Measurements from ENCODE around the gene SEMA7A. TPM values are rescaled to one million over a fixed set of nuclear protein-coding genes. Genes with fewer than 3 reads are reported as not detected.
"Not testable (repeated sequence)": the region's sequence is repeated elsewhere in the genome, so short reads cannot be mapped to it uniquely, and the experiment has no call there.

Gene SEMA7A
- total RNA-seq, 2 experiments from 2014 or later = 106 to 111 TPM

DNA sequence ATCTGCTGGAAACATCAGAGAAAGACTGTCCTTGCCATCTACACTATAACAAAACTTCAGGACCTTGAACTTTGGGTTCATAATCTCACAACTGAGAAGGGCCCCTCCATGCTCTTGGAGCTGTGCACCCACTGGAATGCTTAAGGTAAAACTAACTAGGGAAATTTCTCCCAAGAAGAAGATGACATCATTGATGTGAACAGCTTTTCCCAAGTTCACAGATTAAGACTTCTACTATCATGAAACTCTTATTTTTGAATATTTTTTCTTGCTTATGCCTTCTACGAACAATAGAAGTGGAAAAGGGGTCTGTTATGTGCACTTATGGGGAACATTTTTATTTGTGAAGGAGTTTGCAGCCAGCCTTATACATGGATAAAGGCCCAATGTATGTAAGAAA, 71.3 kb downstream of the SEMA7A start:
- POLR2A ChIA-PET = interaction anchor here (0.6 kb wide), 1 partner anchor 19 kb away, joined by 3 read pairs; no protein-coding TSS in a partner anchor
- CTCF ChIA-PET = interaction anchor here (0.6 to 1.0 kb wide), 2 partner anchors 11 to 89 kb away, joined by 3 read pairs; no protein-coding TSS in a partner anchor

DNA sequence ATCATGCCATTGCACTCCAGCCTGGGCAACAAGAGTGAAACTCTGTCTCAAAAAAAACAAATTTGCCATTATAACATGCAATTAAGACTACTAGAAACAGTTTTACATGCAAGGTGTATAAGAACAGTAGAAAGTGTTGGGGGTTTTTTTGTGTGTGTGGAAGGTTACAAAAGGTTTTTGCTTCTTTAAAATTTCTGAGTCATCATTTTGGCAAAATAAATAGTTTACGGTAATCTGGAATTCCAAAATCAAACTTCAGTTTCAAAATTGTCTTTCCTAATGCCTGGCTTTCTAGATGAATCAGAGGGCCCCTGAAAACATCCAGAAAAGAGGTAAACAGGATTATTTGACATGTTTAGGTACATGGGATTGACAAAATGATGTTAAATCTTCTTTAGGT, 72.9 kb downstream of the SEMA7A start:
- CTCF ChIA-PET, POLR2A ChIA-PET: not testable (repeated sequence)

DNA sequence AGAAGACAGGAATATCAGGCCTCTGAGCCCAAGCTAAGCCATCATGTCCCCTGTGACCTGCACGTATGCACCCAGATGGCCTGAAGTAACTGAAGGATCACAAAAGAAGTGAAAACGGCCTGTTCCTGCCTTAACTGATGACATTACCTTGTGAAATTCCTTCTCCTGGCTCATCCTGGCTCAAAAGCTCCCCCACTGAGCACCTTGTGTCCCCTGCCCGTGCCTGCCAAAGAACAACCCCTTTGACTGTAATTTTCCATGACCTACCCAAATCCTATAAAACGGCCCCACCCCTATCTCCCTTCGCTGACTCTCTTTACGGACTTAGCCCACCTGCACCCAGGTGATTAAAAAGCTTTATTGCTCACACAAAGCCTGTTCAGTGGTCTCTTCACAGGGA, 74.4 kb downstream of the SEMA7A start:
- POLR2A ChIA-PET = not testable (repeated sequence)
- CTCF ChIA-PET = interaction anchor here (1.2 kb wide), 1 partner anchor 8 kb away, joined by 3 read pairs; the partner anchor contains the start of gene CYP11A1

Other genes with a start within 250 kb of the SEMA7A start
- gene STRA6, start 231.2 kb downstream of the SEMA7A start, total RNA-seq = not detected
- gene CCDC33, start 197.6 kb downstream of the SEMA7A start, total RNA-seq = not detected
- gene CYP11A1, start 66.3 kb downstream of the SEMA7A start, total RNA-seq = under 1 TPM; 0.13 to 0.23 TPM
- 10 to 100 TPM; 59.8 to 66.6 TPM for gene UBL7, start 27.2 kb upstream of the SEMA7A start, total RNA-seq
- 10 to 100 TPM; 34.2 to 34.3 TPM for gene ARID3B, start 107.3 kb upstream of the SEMA7A start, total RNA-seq
- 100 to 1,000 TPM; 109 to 112 TPM for gene CLK3, start 181.9 kb upstream of the SEMA7A start, total RNA-seq

Measured in activated CD8-positive, alpha-beta memory T cell treated with anti-CD3 and anti-CD28 coated beads for 36 hours (primary cell).